Measurements from ENCODE around the gene KCNJ14.

- TF ChIP-seq CTCF (IDR thresholded peaks at IDR 0.05; ENCODE audit: low read depth, low read length): no peak
- no peak for TF ChIP-seq EZH2phosphoT487 (IDR thresholded peaks at IDR 0.05; ENCODE audit: low read depth)
Observed at GRCh38 chr19:48513289-48514122, 58.1 kb downstream of the KCNJ14 start.

Measured in OCI-LY3 (cell line).